IMR-90 (cell line): ENCODE data around the gene XPNPEP2. TPM values are rescaled to one million over a fixed set of nuclear protein-coding genes. Genes with fewer than 3 reads are reported as not detected.

Experiments
- ATAC-seq: fragments of 200-7000 bp; cut with Tn5 transposase; 2 replicates; pipeline ENCODE4 v1.9.1; 2020; ENCODE audit warnings: low read depth, mild to moderate bottlenecking, moderate library complexity
- BruUV-seq: library from RNA; stranded (reverse); fragments of 400-500 nt; replicated peaks from 2 replicates; lab custom pipeline; 2021; lab: Mats Ljungman, UMichigan
- CTCF ChIA-PET: fragments of 300-600 bp; formaldehyde crosslinking; extraction: SDS; loops from one replicate; lab custom pipeline; 2021; ENCODE audit warnings: antibody characterized with exemption; lab: Yijun Ruan, JAX
- POLR2A ChIA-PET: fragments of 300-600 bp; sonication (Branson Sonifier 250); formaldehyde crosslinking; loops from one replicate; lab custom pipeline; 2022; ENCODE audit warnings: antibody characterized with exemption; ENCODE audit not compliant: unreplicated experiment; lab: Charles Lee
- DNase-seq: peaks from one replicate; pipeline ENCODE4 v3.0.0; 2013
- H2AFZ ChIP-seq: replicated peaks from 2 replicates; pipeline ENCODE3; 2013; ENCODE audit warnings: low read length, mild to moderate bottlenecking; ENCODE audit not compliant: poor library complexity
- H2AK5ac ChIP-seq: 2 replicates; pipeline ENCODE4 v1.6.1; 2013; ENCODE audit warnings: low read depth, low read length, inconsistent platforms
- H2AK9ac ChIP-seq: replicated peaks from 2 replicates; pipeline ENCODE3; 2013; ENCODE audit warnings: mild to moderate bottlenecking, low read depth, low read length, moderate library complexity; ENCODE audit not compliant: poor library complexity
- H2BK120ac ChIP-seq: 2 replicates; pipeline ENCODE4 v1.6.1; 2013; ENCODE audit warnings: low read depth, low read length, inconsistent platforms
- H2BK15ac ChIP-seq: 3 replicates; pipeline ENCODE4 v1.6.1; 2013; ENCODE audit warnings: low read depth, low read length, inconsistent platforms
- H2BK20ac ChIP-seq: 2 replicates; pipeline ENCODE4 v1.6.1; 2013; ENCODE audit warnings: low read depth, mild to moderate bottlenecking, inconsistent platforms, low read length, moderate library complexity
- H2BK5ac ChIP-seq: 2 replicates; pipeline ENCODE4 v1.6.1; 2013; ENCODE audit warnings: mild to moderate bottlenecking, low read depth, low read length, inconsistent platforms; ENCODE audit not compliant: poor library complexity, severe bottlenecking
- H3K14ac ChIP-seq: replicated peaks from 2 replicates; pipeline ENCODE4 v1.6.1; 2013; ENCODE audit warnings: low read depth, low read length, inconsistent platforms
- H3K18ac ChIP-seq: 2 replicates; pipeline ENCODE4 v1.6.1; 2013; ENCODE audit warnings: low read depth, low read length, control low read depth
- H3K23ac ChIP-seq: 2 replicates; pipeline ENCODE4 v1.6.1; 2013; ENCODE audit warnings: low read depth, low read length, inconsistent platforms
- H3K27ac ChIP-seq: 2 replicates; pipeline ENCODE4 v1.5.1; 2013; ENCODE audit warnings: mild to moderate bottlenecking, control low read depth, low read length; ENCODE audit not compliant: insufficient read depth
- H3K27me3 ChIP-seq: 2 replicates; pipeline ENCODE4 v1.6.1; 2013; ENCODE audit warnings: low read length; ENCODE audit not compliant: control insufficient read depth, insufficient read depth
- H3K36me3 ChIP-seq: 2 replicates; pipeline ENCODE4 v1.6.1; 2013; ENCODE audit warnings: low read length, mixed read lengths; ENCODE audit not compliant: control insufficient read depth, insufficient read depth
- H3K4ac ChIP-seq: 2 replicates; pipeline ENCODE4 v1.6.1; 2013; ENCODE audit warnings: low read depth, low read length, inconsistent platforms
- H3K4me1 ChIP-seq: 2 replicates; pipeline ENCODE4 v1.6.1; 2013; ENCODE audit warnings: low read length, mixed read lengths; ENCODE audit not compliant: control insufficient read depth, insufficient read depth
- H3K4me2 ChIP-seq: 2 replicates; pipeline ENCODE4 v1.6.1; 2013; ENCODE audit warnings: low read depth, mild to moderate bottlenecking, control low read depth, low read length, moderate library complexity
- H3K4me3 ChIP-seq: 2 replicates; pipeline ENCODE4 v1.5.1; 2013; ENCODE audit warnings: low read depth, mild to moderate bottlenecking, control low read depth, low read length, moderate library complexity; ENCODE audit not compliant: insufficient read depth
- H3K56ac ChIP-seq: 2 replicates; pipeline ENCODE4 v1.6.1; 2013; ENCODE audit warnings: low read length, inconsistent platforms; ENCODE audit not compliant: insufficient read depth; ENCODE audit errors: extremely low read depth
- H3K79me1 ChIP-seq, 2 experiments: 2 replicates each; pipeline ENCODE4 v1.6.1; 2013; ENCODE audit warnings: low read length in 2 of 2, inconsistent platforms in 1 of 2, low read depth in 1 of 2
- H3K9ac ChIP-seq: 2 replicates; pipeline ENCODE4 v1.6.1; 2013; ENCODE audit warnings: low read depth, low read length, control low read depth
- H3K9me1 ChIP-seq: 2 replicates; pipeline ENCODE4 v1.6.1; 2013; ENCODE audit warnings: low read length, inconsistent platforms; ENCODE audit not compliant: insufficient read depth
- H3K9me3 ChIP-seq: 2 replicates; pipeline ENCODE4 v1.6.1; 2013; ENCODE audit warnings: low read length; ENCODE audit not compliant: control insufficient read depth, insufficient read depth
- H4K20me1 ChIP-seq: 2 replicates; pipeline ENCODE4 v1.6.1; 2013; ENCODE audit warnings: low read length, inconsistent platforms; ENCODE audit not compliant: insufficient read depth
- H4K5ac ChIP-seq: 2 replicates; pipeline ENCODE4 v1.6.1; 2013; ENCODE audit warnings: mild to moderate bottlenecking, low read depth, low read length, control low read depth
- H4K8ac ChIP-seq, 2 experiments: 2 replicates each; pipeline ENCODE4 v1.6.1; 2013; ENCODE audit warnings: low read depth in 2 of 2, low read length in 2 of 2, control low read depth in 1 of 2, inconsistent platforms in 1 of 2
- H4K91ac ChIP-seq: 2 replicates; pipeline ENCODE4 v1.6.1; 2013; ENCODE audit warnings: low read depth, low read length, inconsistent platforms; ENCODE audit not compliant: insufficient read depth
- CEBPB ChIP-seq: IDR thresholded peaks from 2 replicates; pipeline ENCODE4 v1.6.1; 2012; ENCODE audit warnings: low read depth, low read length, improper control_type of control experiment
- CHD1 ChIP-seq: IDR thresholded peaks from 2 replicates; pipeline ENCODE4 v1.6.1; 2012; ENCODE audit warnings: low read depth, low read length, improper control_type of control experiment
- FOS ChIP-seq: fragments of 150-350 bp; IDR thresholded peaks from 2 replicates; pipeline ENCODE4 v1.6.1; 2016; ENCODE audit warnings: low read depth, low read length
- MAZ ChIP-seq: IDR thresholded peaks from 2 replicates; pipeline ENCODE4 v1.6.1; 2012; ENCODE audit warnings: low read depth, mild to moderate bottlenecking, low read length, improper control_type of control experiment, moderate library complexity, borderline replicate concordance
- MXI1 ChIP-seq: IDR thresholded peaks from 2 replicates; pipeline ENCODE4 v1.6.1; 2012; ENCODE audit warnings: low read depth, mild to moderate bottlenecking, low read length, moderate library complexity, borderline replicate concordance
- NFE2L2 ChIP-seq: fragments of 150-350 bp; IDR thresholded peaks from 2 replicates; pipeline ENCODE4 v1.6.1; 2016; ENCODE audit warnings: low read depth, mild to moderate bottlenecking, low read length
- RAD21 ChIP-seq: IDR thresholded peaks from 2 replicates; pipeline ENCODE4 v1.6.1; 2012; ENCODE audit warnings: low read length, improper control_type of control experiment
- RCOR1 ChIP-seq: IDR thresholded peaks from 2 replicates; pipeline ENCODE4 v1.6.1; 2012; ENCODE audit warnings: mild to moderate bottlenecking, low read length, improper control_type of control experiment; ENCODE audit not compliant: insufficient replicate concordance
- RFX5 ChIP-seq: IDR thresholded peaks from 2 replicates; pipeline ENCODE4 v1.8.0; 2012; ENCODE audit warnings: low read depth, mild to moderate bottlenecking, low read length, moderate library complexity
- WGBS, 2 experiments: methylation state at CpG; one replicate each; pipeline versions ENCODE4 v1.1.5 to v1.1.7; 2013; ENCODE audit warnings: missing lambda C conversion rate in 2 of 2; ENCODE audit not compliant: insufficient read length in 1 of 2; ENCODE audit errors: extremely low coverage in 2 of 2; 5-methylcytosine and 5-hydroxymethylcytosine counted together
- dilution Hi-C: fragments of 300-500 bp; cut with HindIII; formaldehyde crosslinking; loops from one replicate; pipeline ENCODE4 v1.14.3; 2018; ENCODE audit warnings: low sequenced_read_pairs; ENCODE audit not compliant: unreplicated experiment
- in situ Hi-C: fragments of 300-500 bp; cut with MboI; formaldehyde crosslinking; loops from 3 replicates; pipeline ENCODE4 v1.14.3; 2019; ENCODE audit warnings: low sequenced_read_pairs, inconsistent platforms, mixed read lengths
- intact Hi-C: fragments of 100-400 bp; cut with micrococcal nuclease; formaldehyde crosslinking; loops from 2 replicates; pipeline ENCODE4 v1.10.0; 2022
- polyA plus RNA-seq, 3 experiments: library from polyadenylated mRNA; depleted of rRNA; stranded (reverse); fragments of >200 nt; gene quantifications; 2 replicates each; pipeline ENCODE4 v1.2.3, GENCODE V29; 2012; ENCODE audit warnings: low replicate concordance in 1 of 3
- total RNA-seq: library from RNA; depleted of rRNA; stranded (reverse); fragments of >200 nt; gene quantifications from 2 replicates; pipeline ENCODE4 v1.2.3, GENCODE V29; 2012

Gene XPNPEP2
- total and polyA plus RNA-seq, 2 of the 4 experiments (the other 2 are of a cell fraction): under 0.01 to 0.07 TPM

DNA sequence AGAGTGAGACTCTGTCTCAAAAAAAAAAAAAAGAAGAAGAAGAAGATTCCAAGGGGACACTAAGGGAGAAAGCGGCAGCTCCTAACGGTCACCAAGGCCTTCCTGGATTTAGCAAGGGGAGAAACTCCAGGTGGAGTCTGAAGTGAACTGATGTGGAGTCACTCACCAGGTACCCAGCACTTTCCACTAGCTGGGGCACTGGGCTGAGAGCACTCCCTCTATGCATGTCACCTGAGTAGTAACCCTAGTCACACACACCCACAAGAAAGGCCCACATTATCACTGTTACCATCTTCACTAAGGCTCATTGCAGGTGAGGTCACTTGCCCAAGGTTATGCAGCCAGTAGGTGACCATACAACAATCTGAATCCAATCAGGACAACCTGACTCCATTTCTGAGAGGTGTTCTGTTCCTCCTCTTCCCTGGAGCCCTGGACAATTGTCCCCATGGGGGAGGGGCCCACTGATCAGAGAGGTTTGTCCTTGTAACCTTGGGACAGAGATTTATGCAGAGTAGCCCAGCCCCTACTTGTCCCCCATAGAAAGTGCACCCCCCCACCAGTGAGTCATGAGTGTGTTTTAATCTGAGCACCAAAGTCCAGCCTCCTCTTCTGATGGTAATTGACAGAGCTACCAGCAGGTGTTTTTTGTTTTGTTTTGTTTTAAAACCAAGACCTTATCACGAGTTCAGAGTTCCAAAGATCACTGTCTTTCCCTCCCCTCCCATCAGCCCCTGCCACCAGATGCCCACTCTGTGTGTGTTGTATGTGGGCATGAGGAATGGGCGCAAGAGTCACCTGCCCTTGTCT lies 35.1 kb downstream of the XPNPEP2 start:
- dilution Hi-C loops (no loop called here), intact Hi-C loops (no loop called here)
- no peak overlapping the region for H4K8ac ChIP-seq

More for the DNA sequence above, 35.1 kb downstream of the XPNPEP2 start:
- Histone ChIP-seq H2AFZ (no peak overlapping the region), H2BK20ac (no peak overlapping the region), H3K14ac (no peak overlapping the region), H3K56ac (no peak overlapping the region), H4K91ac (no peak overlapping the region), H4K5ac (no peak overlapping the region), H3K18ac (no peak overlapping the region), H3K4me1 (no peaks in the 10 kb centered on the region), H3K9ac (no peak overlapping the region), H2BK5ac (no peak overlapping the region), H3K79me1 (no peaks in the 10 kb centered on the region), H3K23ac (no peak overlapping the region), H3K4me3 (no peak overlapping the region), H2AK9ac (no peak overlapping the region), H4K20me1 (no peaks in the 10 kb centered on the region), H3K9me3 (no peaks in the 10 kb centered on the region), H2BK15ac (no peak overlapping the region), H3K27me3 (peaks cover 14% of the 10 kb centered on the region), H3K36me3 (no peaks in the 10 kb centered on the region), H3K9me1 (no peaks in the 10 kb centered on the region), H2BK120ac (no peak overlapping the region), H3K4ac (no peak overlapping the region), H3K4me2 (no peak overlapping the region), H3K27ac (no peak overlapping the region), H2AK5ac (no peak overlapping the region)
- CTCF ChIA-PET: no interaction called here
- in situ Hi-C loops: no loop called here
- DNase-seq: no peak
- ATAC-seq: no peak
- TF ChIP-seq NFE2L2 (no peak), RCOR1 (no peak), MXI1 (no peak), CHD1 (no peak), MAZ (no peak), RFX5 (no peak), FOS (no peak), RAD21 (no peak), CEBPB (no peak)
- POLR2A ChIA-PET: no interaction called here
- BruUV-seq: no TSS peak
- WGBS, 2 experiments: no CpG with 5 or more reads among the region's 4 CpGs
